ENCODE data around the gene SHANK1. TPM values are rescaled to one million over a fixed set of nuclear protein-coding genes. Genes with fewer than 3 reads are reported as not detected.
"Not testable (repeated sequence)": the region's sequence is repeated elsewhere in the genome, so short reads cannot be mapped to it uniquely, and the experiment has no call there.

The SHANK1 gene
- total RNA-seq, 1 experiment from 2014 or later = not detected

DNA sequence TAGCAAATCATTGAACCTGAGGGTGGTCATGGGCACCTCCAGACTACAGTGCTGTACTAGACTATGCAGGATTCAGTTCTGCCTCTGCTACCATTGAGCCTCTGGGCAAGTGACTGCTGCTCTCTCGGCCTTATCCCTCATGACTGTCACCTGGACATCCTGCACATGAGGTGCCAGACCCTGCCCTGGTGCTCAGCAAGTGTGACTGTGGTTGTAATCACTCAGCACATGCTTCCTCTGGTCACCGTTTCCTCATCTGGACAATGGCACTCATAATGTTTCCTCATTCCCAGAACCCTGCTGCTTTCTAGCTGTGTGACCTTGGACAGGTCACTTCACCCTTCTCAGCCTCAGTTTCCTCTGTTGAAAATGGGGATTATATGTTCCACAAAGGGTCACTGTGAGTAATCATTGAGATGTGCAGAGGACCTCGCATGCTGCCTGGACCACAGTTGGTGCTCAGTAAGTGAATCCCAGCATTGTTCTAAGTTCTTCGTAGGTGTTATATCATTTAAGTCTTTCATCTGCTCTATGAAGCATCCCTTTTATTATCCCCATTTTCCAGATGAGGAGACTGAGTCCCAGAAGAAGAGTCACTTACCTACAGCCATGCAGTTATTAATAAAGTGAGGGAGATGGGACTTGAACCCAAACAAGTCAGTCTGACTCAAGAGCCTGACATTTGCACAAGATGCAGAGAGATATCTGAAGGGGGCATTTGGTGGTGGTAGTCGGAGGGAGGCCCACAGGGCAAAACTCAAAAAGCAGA is 83.1 kb downstream of the SHANK1 start:
- no peak for DNase-seq (ENCODE audit: low spot score)

DNA sequence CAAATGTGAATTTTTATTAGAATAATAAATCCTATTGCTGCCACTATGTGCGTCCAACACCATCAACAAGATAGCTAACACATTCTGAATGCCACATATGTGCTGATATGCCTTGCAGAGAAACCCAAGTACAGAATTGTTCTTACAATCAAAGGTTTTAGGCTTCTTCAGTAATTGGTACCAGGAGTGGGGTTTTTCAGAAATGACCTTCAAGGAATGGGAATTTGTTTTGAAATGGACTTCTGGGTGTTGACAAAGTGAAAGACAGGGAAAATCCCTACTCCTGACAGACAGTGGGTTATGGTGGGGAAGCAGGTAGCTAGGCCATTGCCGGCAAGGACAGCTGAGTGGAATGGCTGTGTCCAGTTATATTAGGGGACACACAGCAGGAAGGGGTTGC is 85.6 kb downstream of the SHANK1 start:
- DNase-seq (ENCODE audit: low spot score) = no peak

DNA sequence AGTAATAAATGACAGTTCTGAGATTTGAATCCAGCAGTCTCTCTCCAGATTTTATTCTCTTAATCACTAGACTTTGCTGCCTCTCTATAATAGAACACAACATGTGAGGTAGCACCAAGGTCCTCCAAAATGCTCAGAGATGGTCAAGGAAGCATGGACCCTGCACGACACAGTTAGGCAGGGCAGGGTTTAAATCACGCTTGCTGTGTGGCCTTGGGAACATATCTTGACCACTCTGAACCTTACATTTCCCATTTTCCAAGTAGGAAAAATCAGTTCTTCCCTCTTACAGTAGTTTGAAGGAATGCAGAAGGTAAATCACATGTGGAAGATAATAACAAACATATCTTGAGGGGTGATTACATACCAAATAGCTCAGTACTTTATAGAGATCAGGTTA is 86.2 kb downstream of the SHANK1 start:
- no peak for DNase-seq (ENCODE audit: low spot score)

DNA sequence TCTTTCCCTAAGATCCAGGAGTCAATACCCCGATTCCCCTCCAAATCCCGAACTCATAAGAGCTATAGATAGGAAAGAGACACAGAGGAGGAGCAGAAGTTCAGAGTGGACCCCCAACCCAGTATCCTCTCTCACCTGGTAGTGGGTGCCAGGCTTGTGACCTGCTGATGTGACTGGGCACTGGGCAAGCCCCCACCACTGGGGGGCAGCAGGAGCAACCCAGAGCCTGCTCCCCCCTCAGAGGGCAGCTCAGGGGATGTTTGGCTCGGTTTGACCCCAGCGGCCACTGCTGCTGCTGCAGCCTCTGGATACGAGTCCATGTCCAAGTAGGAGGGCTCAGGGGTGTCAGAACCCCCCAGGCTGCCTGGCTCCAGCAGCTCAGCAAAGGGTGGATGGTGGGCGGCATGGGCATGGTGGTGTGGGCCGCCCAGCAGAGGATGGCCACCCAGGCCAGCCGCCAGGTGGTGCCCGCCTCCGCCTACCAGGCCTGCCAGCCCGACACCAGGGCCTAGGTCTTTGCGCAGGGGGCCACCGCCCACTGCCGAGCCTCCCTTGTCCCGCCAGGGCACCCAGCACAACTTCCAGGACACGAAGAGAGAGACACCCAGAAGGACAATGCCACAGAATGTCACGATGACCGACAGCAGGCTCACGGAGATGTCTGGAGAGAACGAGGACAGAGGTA is 87.3 kb downstream of the SHANK1 start:
- no peak for DNase-seq (ENCODE audit: low spot score)

DNA sequence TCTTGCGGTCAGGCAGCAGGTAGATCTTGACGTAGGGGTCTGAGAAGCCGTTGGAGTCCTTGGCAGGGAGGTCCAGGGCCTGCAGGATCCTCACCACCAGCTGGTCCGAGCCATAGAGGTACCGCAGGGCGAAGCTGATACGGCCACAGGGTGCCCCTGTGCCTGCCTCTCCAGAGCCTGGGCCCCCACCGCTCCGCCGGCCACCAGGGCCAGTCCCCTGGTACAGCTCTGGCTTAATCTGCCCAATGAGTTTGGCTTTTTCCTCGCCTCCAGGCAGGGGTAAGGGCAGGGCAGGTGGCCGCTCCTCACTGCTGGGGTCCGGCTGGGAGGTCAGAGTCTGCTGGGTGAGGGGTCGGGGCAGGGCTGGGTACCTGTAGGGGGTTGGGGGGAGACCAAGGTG is 89.8 kb downstream of the SHANK1 start:
- DNase-seq (ENCODE audit: low spot score) = no peak

DNA sequence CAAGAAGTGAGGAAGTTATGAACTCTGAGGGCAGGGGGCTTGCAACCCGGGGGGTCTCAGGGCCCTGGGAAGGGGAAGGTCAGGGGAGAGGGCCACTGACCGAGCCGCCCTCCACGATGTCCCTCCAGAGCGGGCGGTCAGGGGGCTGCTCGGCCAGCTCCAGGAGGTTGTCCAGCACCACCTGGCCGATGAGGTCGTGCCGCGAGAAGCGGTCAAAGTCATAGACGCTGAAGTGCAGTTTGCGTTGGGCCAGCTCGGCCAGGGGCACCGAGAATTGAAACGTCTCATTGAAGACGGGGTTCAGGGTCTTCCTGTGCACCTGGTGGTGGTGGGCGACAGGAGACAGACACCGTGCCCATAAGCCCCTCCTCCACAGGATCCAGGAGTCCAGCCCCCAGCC is 90.4 kb downstream of the SHANK1 start:
- no peak for DNase-seq (ENCODE audit: low spot score)

DNA sequence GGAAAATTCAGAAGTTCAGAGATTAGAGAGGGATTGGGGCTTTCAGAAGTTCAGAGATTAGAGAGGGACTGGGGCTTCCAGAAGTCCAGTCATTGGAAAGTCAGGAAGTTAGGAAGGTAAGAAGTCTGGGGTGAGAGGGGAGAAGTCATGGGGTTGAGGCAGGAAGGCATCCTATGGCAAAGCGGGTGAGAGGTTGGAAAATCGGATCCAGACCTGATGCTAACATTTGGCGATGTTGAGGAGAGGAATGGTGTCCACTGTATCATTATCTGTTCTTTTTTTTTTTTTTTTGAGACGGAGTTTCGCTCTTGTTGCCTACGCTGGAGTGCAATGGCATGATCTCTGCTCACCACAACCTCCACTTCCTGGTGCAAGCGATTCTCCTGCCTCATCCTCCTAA is 91.1 kb downstream of the SHANK1 start:
- DNase-seq (ENCODE audit: low spot score) = no peak

DNA sequence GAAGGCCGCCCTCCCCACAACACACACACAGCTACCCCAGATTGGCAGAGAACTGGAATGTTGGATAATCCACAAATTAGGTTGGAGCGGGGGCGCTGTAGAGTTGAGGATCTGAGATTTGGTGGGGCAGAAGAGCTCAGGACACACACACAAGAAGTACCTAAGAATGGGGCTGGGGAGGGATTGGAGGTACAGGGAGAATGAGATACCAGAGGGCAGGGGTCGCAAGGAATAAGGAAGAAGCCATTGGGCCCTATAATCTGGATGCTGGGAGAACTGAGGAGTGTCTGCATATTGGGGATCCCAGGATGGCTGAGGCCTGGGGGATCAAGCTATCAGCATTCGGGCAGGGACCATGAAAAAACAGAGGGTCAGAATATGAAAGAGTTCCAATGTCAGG is 91.5 kb downstream of the SHANK1 start:
- DNase-seq (ENCODE audit: low spot score) = no peak

DNA sequence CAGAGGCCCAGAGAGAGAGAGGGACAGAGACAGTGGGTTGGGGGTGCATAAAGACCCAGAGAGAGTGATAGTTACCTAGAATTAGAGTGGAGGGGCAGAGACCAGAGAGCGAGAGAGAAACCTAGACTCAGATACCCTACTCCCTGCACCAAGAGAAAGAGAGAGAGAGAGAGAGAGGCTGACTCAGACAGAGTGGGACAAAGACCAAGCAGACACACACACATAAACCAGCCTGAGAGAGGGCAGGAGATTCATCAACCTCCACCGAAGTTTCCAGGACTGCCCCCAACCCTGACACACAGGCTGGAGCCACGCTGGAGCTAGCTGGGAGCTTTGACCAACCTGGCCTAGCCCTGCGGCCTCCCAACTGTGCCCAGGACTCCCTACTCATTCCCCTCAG is 92.8 kb downstream of the SHANK1 start:
- DNase-seq (ENCODE audit: low spot score) = no peak

DNA sequence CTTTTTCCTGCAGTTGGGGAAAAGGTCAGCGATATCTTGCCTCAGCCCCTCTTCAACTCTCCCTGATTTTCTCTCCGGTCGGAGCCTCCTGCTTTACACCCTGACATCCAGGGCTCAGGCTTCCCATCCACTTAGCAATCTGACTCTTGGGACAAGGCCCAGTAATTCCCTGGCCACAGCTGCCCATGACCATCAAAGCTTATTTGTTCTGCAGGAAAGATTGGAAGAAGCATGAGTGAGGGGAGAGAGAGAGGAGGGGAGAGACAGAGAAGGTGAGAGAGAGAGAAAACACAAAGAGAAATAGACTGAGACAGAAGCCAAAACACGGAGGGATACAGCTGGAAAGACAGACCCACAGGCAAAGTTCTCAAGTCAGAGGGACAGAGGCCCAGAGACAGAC is 93.6 kb downstream of the SHANK1 start:
- no peak for DNase-seq (ENCODE audit: low spot score)

DNA sequence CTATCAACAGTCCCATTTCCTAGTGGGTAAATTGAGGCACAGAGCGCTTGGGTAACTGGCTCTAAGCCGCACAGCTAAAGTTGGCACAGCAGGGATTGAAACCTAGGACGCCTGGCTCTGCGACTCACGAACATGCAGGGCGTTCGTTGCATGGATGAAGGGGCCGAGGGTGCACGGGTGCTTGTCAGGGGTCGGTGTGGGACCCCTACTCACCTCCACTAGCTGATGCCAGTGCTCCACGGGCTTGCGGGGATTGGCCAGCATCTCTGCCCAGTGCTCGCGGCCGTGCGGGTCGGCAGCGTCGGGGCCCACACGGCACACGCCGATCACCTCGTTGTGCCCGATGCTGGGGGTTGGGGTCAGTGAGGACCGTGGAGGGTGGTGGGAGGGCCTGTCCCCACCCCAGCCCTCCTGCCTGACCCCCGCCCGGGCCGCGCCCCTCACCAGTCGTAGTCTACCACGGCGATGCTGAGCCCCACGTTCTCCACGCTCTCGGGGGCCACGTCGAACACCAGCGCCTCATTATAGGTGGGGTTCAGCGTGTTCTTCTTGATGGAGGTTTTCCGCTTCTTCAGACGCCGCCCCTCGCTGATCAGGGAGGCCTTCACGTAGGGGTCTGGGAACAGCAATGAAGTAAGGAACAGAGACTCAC is 94.5 kb downstream of the SHANK1 start:
- DNase-seq (ENCODE audit: low spot score) = no peak

DNA sequence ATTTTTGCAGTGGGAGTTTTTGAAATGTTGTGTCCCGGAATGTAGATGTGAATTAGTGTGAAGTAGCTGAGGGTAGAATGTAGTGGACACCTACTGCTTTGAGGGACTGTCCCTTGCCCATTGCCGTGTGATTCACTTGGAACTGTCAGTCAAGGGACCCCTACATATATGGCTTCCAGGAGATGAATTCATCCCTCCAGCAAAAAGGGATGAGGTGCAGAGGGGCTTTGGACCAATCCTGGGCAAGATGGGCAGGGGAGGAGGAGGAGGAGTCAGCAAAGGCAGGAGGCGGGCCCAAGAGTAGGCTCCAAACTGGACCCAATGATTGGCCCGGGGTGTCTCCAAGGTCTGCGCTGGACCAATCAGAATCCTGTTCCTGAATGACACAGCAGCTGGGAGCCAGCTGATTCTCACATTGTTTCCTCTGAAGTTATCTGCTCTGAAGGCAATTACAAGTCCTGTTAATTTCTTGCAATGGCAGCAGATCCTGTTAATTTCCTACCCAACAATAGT is 99.2 kb downstream of the SHANK1 start:
- DNase-seq (ENCODE audit: low spot score) = not testable (repeated sequence)

DNA sequence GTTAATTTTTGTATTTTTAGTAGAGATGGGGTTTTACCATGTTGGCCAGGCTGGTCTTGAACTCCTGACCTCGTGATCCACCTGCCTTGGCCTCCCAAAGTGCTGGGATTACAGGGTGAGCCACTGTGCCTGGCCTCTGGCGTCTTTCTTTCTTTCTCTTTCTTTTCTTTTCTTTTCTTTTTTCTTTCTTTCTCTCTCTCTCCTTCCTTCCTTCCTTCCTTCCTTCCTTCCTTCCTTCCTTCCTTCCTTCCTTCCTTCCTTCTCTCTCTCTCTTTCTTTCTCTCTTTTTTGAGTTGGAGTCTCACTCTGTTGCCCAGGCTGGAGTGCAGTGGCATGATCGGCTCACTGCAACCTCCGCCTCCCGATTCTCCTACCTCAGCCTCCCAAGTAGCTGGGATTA is 100.4 kb downstream of the SHANK1 start:
- DNase-seq (ENCODE audit: low spot score) = not testable (repeated sequence)

DNA sequence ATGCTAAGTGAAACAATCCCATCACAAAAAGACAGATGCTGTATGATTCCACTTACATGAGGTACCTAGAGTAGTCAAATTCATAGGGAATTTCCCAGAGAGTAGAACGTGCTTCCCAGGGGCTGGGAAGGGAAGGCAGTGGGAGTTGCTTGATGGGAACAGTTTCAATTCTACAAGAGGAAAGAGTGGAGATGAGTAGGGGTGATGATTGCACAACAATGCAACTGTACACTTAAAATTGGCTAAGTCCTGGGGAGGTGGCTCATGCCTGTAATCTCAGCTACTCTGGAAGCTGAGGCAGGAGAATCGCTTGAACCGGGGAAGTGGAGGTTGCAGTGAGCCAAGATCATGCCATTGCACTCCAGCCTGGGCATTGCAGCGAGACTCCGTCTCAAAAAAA is 101.2 kb downstream of the SHANK1 start:
- not testable (repeated sequence) for DNase-seq (ENCODE audit: low spot score)

DNA sequence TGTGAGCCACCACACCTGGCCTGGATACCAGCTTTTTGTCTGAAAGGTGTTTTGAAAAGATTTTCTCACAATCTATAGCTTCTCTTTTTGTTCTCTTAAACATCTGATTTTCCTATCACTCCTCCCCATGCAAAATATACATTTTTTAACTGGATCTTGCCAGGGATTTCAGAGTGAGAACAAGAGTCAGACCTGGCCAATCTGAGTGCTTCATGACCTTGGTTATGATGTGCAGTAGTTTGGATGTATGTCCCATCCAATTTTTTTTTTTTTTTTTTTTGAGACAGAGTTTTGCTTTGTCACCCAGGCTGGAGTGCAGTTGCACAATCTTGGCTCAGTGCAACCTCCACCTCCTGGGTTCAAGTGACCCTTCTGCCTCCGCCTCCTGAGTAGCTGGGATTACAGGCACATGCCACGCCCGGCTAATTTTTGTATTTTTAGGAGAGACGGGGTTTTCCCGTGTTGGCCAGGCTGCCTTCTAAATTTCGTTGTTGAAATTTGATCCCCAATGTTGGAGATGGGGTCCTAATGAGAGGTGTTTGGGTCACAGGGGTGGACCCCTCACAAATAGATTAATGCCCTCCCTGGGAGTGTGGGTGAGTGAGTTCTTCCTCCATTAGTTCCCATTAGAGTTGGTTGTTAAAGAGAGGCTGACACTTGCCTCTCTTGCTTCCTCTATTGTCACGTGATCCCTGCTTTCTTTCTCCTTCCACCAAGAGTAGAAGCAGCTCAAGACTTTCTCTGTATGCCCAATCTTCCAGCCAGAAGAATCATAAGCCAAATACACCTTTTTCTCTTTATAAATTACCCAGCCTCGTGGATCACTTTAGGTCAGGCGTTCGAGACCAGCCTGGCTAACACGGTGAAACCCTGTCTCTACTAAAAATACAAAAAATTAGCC is 106.8 kb downstream of the SHANK1 start:
- DNase-seq (ENCODE audit: low spot score) = not testable (repeated sequence)

Other genes starting within 250 kb of the SHANK1 start
- 324 and 336 TPM in 2 replicates for gene EMC10, start 243.3 kb downstream of the SHANK1 start, total RNA-seq (2014; rRNA removed; shearing (Covaris generic))
- 2.8 and 6.5 TPM in 2 replicates for gene GARIN5A, start 243.0 kb downstream of the SHANK1 start, total RNA-seq (2014; rRNA removed; shearing (Covaris generic))
- gene JOSD2, start 208.6 kb downstream of the SHANK1 start, total RNA-seq (2014; rRNA removed; shearing (Covaris generic)) = 89.2 and 92.5 TPM in 2 replicates
- not detected in 2 replicates for gene ASPDH, start 205.9 kb downstream of the SHANK1 start, total RNA-seq (2014; rRNA removed; shearing (Covaris generic))
- not detected in 2 replicates for gene LRRC4B, start 151.4 kb downstream of the SHANK1 start, total RNA-seq (2014; rRNA removed; shearing (Covaris generic))
- not detected in 2 replicates for gene SYT3, start 79.9 kb downstream of the SHANK1 start, total RNA-seq (2014; rRNA removed; shearing (Covaris generic))
- gene C19orf81, start 70.4 kb downstream of the SHANK1 start, total RNA-seq (2014; rRNA removed; shearing (Covaris generic)) = not detected in 2 replicates
- 3.5 and 4.0 TPM in 2 replicates for gene CLEC11A, start 3.6 kb upstream of the SHANK1 start, total RNA-seq (2014; rRNA removed; shearing (Covaris generic))
- gene GPR32, start 50.7 kb upstream of the SHANK1 start, total RNA-seq (2014; rRNA removed; shearing (Covaris generic)) = not detected in 2 replicates
- gene ACP4, start 70.6 kb upstream of the SHANK1 start, total RNA-seq (2014; rRNA removed; shearing (Covaris generic)) = not detected in 2 replicates
- 3.4 and 4.6 TPM in 2 replicates for gene KLK1, start 104.0 kb upstream of the SHANK1 start, total RNA-seq (2014; rRNA removed; shearing (Covaris generic))
- gene KLK15, start 113.8 kb upstream of the SHANK1 start, total RNA-seq (2014; rRNA removed; shearing (Covaris generic)) = not detected in 2 replicates
- gene KLK3, start 135.1 kb upstream of the SHANK1 start, total RNA-seq (2014; rRNA removed; shearing (Covaris generic)) = not detected in 2 replicates
- gene KLK2, start 153.6 kb upstream of the SHANK1 start, total RNA-seq (2014; rRNA removed; shearing (Covaris generic)) = not detected in 2 replicates
- gene KLK4, start 191.6 kb upstream of the SHANK1 start, total RNA-seq (2014; rRNA removed; shearing (Covaris generic)) = 0.38 TPM in 1 of 2 replicates, not detected in the other
- 0.08 and 0.13 TPM in 2 replicates for gene KLK5, start 233.2 kb upstream of the SHANK1 start, total RNA-seq (2014; rRNA removed; shearing (Covaris generic))
- 352 and 367 TPM in 2 replicates for gene KLK6, start 249.8 kb upstream of the SHANK1 start, total RNA-seq (2014; rRNA removed; shearing (Covaris generic))

Data from HT-29 (cell line).